Right cardiac atrium (tissue), 5 donors: ENCODE data around the gene BICC1. TPM values are rescaled to one million over a fixed set of nuclear protein-coding genes. Genes with fewer than 3 reads are reported as not detected.

ENCODE experiments used
- ATAC-seq, 2 donors: fragments of 200-7000 bp; cut with Tn5 transposase; one replicate each; pipeline versions ENCODE4 v1.8.0 to v1.9.1; 2020; ENCODE audit warnings: moderate library complexity in 2 of 2, mild to moderate bottlenecking in 1 of 2
- DNase-seq, 3 donors: peaks; one replicate each; pipeline ENCODE4 v3.0.0-alpha.2; 2020
- H3K27ac ChIP-seq: one replicate; pipeline ENCODE4 v1.5.1; 2013; ENCODE audit warnings: mild to moderate bottlenecking, low read length, control low read depth, moderate library complexity
- H3K27me3 ChIP-seq: one replicate; pipeline ENCODE4 v1.6.1; 2013; ENCODE audit not compliant: control insufficient read depth, insufficient read depth
- H3K4me1 ChIP-seq: one replicate; pipeline ENCODE4 v1.6.1; 2013; ENCODE audit warnings: low read length; ENCODE audit not compliant: control insufficient read depth, insufficient read depth
- H3K4me3 ChIP-seq: one replicate; pipeline ENCODE4 v1.5.1; 2013; ENCODE audit warnings: low read length, control low read depth
- H3K9me3 ChIP-seq: one replicate; pipeline ENCODE4 v1.6.1; 2013; ENCODE audit warnings: low read length; ENCODE audit not compliant: control insufficient read depth
- WGBS: extraction: QIAGEN DNeasy Blood & Tissue Kit; methylation state at CpG from one replicate; pipeline ENCODE4 v1.1.7; 2013; 5-methylcytosine and 5-hydroxymethylcytosine counted together
- intact Hi-C, 4 donors: fragments of 100-400 bp; cut with DNase I; formaldehyde crosslinking; loops; one replicate each; pipeline versions ENCODE4 v1.11.0 to v1.14.0; 2022 to 2023
- polyA plus RNA-seq: library from polyadenylated mRNA; stranded (reverse); fragments of 200-250 nt; gene quantifications from one replicate; pipeline ENCODE4 v1.2.3, GENCODE V29; 2013
- total RNA-seq, 4 donors: library from RNA; stranded (reverse); fragmentation: NEBNext Ultra II Directional; extraction: Animal tissue kit (Norgen Biotek cat#: 25700); gene quantifications; one replicate each; pipeline ENCODE4 v1.2.1, GENCODE V29; 2021
- donor health status: healthy with polysubstance abuse.
- donor health status: DM: no; HTN: yes; CAD: no.
- donor health status: DM: no; HTN: no; CAD: no.
- donor health status: DM: no; HTN: yes; CAD: no; lungs with severe emphysema.
- donor health status: DM: yes; HTN: yes; CAD: no.

Gene BICC1
- total and polyA plus RNA-seq, 5 donors: 5.2 to 15.9 (median 13.5) TPM

DNA sequence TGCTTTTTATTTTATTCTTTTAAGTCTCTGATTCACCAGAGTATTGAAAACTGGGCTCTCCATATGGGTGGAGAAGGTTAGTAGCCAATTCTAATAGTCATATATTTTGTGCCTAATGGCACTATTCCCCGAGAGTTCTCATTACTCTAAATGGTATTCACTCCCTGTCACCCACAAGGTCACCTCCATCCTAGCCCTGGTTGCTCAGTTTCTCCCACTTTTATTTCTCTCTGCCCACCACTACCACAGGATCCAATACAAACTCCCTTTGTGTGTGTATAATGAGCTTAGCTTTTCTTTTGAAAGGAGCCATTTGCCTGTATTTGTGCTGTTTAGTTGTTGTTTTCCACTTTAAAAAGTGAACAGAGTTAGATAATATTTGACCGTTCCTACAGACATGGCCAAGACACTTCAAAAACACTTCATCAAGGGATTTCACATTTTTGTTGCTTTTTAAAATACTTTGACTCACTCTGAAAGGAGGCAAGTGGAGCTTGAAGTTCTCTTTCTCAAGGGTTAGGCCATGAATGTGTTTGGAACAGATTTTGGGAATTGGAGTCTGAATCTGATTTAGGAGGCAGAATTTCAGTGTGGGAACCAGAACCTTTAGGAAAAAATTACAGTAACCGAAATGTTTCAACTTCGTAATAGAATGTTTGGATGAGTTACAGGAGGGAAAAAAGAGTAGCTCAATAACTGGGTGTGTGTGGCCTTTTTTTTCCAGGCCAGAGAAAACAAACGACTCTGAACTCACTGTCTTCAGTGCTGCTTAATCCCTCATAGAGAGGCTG lies 321.3 kb downstream of the BICC1 start:
- Histone ChIP-seq H3K27me3 (no peaks in the 10 kb centered on the region), H3K9me3 (no peaks in the 10 kb centered on the region), H3K27ac (peak overlapping the region; percentile 17), H3K4me1 (peaks cover 1% of the 10 kb centered on the region), H3K4me3 (no peak overlapping the region)
- intact Hi-C loops: no loop called here
- WGBS: 53% methylated on average over 5 of the region's 5 CpGs
- ATAC-seq (peak; percentile 59 to 71), DNase-seq (no peak)

DNA sequence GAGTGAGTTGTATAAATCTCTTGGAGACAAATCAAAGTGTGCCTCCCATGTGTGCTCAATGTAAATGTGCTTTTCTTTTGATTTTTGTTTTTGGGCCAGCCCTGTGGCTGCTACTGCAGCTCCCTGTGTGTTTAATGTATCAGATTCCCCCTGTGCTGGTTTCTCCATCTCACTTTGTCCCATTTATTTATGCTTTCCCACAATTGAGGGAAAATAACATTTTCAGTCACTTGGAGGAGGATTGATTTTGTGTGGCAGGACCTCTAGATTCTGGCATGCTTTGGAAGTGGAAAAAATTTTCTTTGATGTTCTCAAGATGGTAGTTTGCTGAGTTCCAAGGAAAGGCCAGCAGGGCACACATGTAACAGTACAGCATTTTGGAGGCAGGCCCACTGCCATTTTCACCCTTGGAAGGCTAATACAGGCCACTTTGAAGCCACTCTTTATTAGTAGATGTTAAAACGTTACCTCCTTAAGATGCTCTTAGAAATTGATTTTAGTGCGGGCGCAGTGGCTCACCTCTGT lies 323.6 kb downstream of the BICC1 start:
- ATAC-seq: no peak
- Histone ChIP-seq H3K9me3 (no peaks in the 10 kb centered on the region), H3K4me1 (peaks cover 1% of the 10 kb centered on the region), H3K27me3 (no peaks in the 10 kb centered on the region), H3K27ac (no peak overlapping the region), H3K4me3 (no peak overlapping the region)
- WGBS: 84% methylated on average over 3 of the region's 3 CpGs
- no peak for DNase-seq
- intact Hi-C loops: no loop called here

DNA sequence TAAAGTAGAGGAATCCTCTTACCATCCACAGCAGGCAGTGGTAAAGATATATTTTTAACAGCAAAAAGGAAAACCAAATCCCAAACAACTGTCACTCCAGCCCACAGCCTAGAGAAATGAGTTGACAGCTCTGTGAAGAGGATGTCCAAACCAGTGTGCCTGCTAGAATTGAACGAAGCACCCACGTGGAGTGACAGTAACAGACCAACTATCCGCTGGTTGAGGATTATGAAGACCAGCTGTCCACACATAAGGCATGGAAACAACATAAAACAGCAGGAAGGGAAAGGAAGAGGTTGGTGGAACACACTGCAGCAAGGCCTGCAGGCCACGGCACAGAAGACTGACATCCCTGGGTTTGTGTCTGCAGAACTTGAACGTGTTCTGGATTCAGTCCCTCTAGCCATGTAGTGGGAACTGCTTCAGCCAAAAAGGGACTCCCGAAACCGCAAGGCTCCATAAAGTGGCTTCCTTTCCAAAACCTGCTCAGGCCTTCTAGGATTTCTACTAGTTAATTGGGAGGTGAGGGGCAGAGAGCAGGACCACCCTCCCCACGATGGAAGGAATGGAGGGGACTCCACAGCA lies 324.4 kb downstream of the BICC1 start:
- no peak for DNase-seq
- intact Hi-C loops: no loop called here
- no peak for ATAC-seq
- Histone ChIP-seq H3K4me1 (peaks cover 1% of the 10 kb centered on the region), H3K4me3 (no peak overlapping the region), H3K27me3 (no peaks in the 10 kb centered on the region), H3K27ac (no peak overlapping the region), H3K9me3 (no peaks in the 10 kb centered on the region)
- WGBS: 76% methylated on average over 8 of the region's 8 CpGs

DNA sequence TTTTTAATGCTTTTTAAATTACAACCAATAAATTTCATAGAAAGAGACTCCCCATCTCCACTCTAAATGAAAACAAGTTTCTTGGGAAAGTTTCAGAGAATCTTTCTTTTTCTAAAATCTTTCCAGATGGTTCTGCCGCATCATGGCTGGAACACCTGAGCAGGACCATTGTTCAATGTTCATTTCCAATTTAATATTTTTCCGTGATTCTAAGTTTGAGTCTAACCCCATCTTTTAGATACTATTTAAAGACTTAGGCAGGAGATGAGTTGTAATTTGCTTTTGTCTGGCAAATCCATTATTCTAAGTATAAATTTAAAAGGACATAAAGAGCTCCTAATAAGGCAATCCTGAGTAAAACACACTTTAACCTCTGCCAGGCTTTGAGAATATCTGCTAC lies 325.2 kb downstream of the BICC1 start:
- H3K4me3 ChIP-seq: no peak overlapping the region
- intact Hi-C loops: no loop called here
- DNase-seq: no peak

DNA sequence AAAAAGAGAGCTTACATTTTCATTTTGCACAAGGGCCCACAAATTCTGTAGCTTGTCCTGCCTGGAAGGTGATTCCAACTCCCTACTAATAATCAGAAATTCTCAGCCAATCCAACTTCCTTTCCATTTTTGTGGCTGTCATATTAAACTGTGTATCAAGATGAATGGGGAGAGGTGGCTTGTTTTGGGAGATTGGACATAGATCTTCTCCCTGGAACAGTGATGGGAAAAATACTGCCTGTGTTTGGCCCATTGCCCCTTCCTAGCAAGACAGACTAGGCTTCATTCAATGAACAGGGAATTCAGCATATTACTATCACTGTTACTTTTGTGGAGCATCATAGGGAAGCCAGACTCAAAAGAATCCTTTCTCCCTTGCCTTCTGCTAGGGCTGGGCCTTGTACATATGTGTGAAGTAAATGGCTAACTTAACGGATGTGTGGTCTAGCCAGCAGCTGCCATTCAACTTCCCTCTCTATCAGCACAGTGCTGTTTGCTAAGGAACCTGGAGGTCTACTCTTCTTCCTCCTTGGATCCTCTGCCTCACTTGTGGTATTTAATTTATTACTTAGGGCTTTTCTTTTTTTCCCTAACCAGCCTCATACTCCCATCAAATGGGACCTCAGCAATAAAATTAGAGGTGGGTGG lies 326.0 kb downstream of the BICC1 start:
- intact Hi-C loops: no loop called here
- 67% methylated on average over 1 of the region's 1 CpG for WGBS

More for the DNA sequence above, 325.2 kb downstream of the BICC1 start:
- Histone ChIP-seq H3K27ac (no peak overlapping the region), H3K27me3 (no peaks in the 10 kb centered on the region), H3K9me3 (no peaks in the 10 kb centered on the region), H3K4me1 (peaks cover 1% of the 10 kb centered on the region)
- 72% methylated on average over 2 of the region's 2 CpGs for WGBS
- ATAC-seq: no peak

DNA sequence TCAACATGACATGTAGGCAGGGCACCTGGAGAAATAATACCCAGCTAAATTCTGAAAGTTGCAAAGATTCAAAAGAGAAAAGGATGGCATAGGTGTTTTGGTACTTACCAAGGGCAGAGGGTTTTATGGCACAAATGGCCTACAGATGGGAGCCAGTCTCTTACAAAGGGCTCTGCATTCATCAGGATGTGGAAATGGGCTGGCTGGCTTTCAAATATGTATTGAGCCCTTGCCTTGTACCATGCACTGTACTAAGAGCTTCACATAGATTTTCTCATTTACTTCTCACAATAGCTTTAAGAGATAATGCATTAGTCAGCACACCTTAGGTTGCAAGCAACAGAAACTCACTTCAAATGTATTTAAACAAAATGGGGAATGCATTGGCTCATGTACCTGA lies 327.1 kb downstream of the BICC1 start:
- DNase-seq (no peak), ATAC-seq (no peak)
- Histone ChIP-seq H3K4me3 (no peak overlapping the region), H3K4me1 (no peaks in the 10 kb centered on the region), H3K27ac (no peak overlapping the region), H3K9me3 (no peaks in the 10 kb centered on the region), H3K27me3 (no peaks in the 10 kb centered on the region)
- intact Hi-C loops: no loop called here

More for the DNA sequence above, 326.0 kb downstream of the BICC1 start:
- Histone ChIP-seq H3K4me3 (no peak overlapping the region), H3K9me3 (no peaks in the 10 kb centered on the region), H3K27me3 (no peaks in the 10 kb centered on the region), H3K4me1 (no peaks in the 10 kb centered on the region), H3K27ac (no peak overlapping the region)
- DNase-seq (no peak), ATAC-seq (no peak)

DNA sequence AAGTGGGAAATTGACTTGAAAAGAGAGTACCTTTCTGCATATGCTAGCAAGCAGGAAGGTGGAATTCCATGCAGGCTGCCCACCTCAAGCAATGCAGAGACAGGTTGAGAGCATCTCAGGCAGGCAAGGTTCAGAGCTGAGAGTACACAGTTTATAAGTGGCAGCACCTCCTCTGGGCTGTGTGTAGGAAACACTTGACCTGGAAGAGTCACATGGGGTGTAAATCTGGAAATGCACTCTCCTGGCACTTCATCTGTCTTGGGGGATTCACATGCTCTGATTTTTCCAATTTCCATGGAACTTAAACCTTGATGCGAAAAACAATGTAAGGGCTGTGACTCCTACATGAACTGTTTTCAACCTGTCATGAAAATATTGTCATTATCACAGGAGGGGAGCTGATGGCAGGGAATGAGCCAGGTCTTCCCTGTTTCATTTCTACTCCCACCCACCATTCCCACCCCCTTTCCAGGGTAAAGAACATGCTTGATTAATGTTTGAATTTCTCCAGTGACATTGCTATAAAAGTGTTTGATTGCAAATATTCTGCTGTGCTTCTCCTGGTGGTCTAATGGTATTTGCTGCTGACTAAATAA lies 328.3 kb downstream of the BICC1 start:
- 75% methylated on average over 1 of the region's 1 CpG for WGBS
- DNase-seq: no peak
- Histone ChIP-seq H3K27me3 (no peaks in the 10 kb centered on the region), H3K9me3 (no peaks in the 10 kb centered on the region), H3K27ac (no peak overlapping the region), H3K4me3 (no peak overlapping the region), H3K4me1 (no peaks in the 10 kb centered on the region)
- intact Hi-C loops: no loop called here
- ATAC-seq: no peak

DNA sequence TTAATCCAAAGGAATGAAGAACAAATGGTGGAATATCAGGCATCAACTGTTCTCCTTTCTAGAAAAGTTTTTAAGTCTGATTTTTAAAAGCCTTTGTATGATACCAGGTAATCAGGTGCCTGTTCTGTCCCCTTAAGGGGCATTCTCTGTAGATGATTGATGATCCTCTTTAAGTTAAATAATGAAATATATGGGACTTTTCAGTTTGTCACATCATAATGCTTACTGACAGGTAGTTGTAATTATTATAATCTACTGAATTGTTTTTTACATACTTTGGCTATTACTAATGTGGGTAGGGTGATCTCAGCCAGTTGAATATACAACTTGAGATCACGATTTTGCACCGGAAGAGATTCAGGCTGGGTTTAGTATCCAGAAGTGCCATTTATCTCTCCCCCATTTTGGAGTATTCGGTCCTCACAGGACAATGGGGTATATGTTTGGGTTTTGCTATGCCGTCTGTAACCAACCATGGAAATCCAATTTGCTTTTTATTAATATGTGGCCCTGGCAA lies 330.2 kb downstream of the BICC1 start:
- WGBS: 89% methylated on average over 4 of the region's 4 CpGs
- Histone ChIP-seq H3K27me3 (no peaks in the 10 kb centered on the region), H3K4me1 (no peaks in the 10 kb centered on the region), H3K9me3 (no peaks in the 10 kb centered on the region), H3K27ac (no peak overlapping the region), H3K4me3 (no peak overlapping the region)
- no peak for DNase-seq
- intact Hi-C loops: no loop called here
- no peak for ATAC-seq

DNA sequence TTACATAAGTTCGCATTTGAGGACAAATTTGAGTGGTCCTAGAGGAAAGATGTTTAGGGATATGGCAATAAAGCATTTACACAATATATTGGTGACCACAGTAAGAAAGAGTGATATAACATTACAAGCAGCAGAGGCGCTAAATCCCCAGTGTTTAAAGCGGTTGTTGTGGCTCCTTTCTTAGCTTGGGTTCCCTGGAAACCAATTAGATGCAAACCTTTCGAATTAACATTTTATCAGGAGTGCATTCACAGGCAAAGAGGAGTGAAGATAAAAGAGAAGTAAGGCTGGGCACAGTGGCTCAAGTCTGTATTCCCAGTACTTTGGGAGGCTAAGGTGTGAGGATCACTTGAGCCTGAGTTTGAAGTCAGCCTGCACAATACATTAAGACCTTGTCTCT lies 331.1 kb downstream of the BICC1 start:
- Histone ChIP-seq H3K9me3 (no peaks in the 10 kb centered on the region), H3K27me3 (no peaks in the 10 kb centered on the region), H3K27ac (no peak overlapping the region), H3K4me3 (no peak overlapping the region), H3K4me1 (no peaks in the 10 kb centered on the region)
- 86% methylated on average over 4 of the region's 4 CpGs for WGBS
- intact Hi-C loops: no loop called here
- ATAC-seq: no peak
- DNase-seq: no peak

DNA sequence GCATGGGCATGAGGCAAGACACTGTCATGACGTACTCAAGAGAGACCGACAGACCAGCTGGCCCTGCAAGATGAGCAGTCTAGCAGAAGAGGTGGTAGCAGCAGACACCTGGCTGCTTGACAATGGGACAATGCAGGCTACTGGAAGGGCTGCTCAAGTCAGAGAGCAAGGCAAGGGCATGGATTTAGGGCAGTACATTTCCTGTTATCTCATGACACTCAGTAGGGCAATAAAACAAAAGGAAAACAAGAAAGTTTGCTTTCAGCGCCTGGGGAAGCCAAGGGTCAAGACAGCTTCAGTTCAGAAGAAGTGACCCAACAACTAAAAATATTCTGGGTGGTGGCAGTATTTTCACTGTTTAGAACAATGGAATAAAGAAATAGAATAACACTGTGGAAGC lies 332.0 kb downstream of the BICC1 start:
- no peaks in the 10 kb centered on the region for H3K27me3 ChIP-seq
- no peak for ATAC-seq
- no peaks in the 10 kb centered on the region for H3K4me1 ChIP-seq
- H3K9me3 ChIP-seq: no peaks in the 10 kb centered on the region
- intact Hi-C loops: no loop called here
- WGBS: 85% methylated on average over 3 of the region's 3 CpGs
- no peak overlapping the region for H3K27ac ChIP-seq
- no peak overlapping the region for H3K4me3 ChIP-seq
- DNase-seq: no peak

DNA sequence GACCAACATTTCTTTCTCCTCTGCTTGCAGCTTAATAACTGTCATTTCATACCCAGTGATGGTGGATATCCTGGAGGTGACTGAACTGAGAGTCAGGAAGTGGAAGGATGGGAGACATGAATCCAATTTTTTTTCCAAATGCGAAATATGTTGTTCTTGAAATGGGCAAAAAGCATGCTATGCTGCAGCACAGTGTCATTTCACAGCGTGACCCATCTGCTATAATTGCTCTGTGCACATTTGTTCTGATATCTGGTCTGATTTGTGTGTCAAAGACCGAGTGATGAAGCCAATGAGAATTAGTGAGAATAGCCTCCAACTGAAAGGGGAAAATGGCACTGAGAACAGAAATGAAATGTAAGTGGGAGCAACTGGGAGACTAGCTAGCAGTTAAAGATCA lies 334.2 kb downstream of the BICC1 start:
- ATAC-seq: no peak

More for the DNA sequence above, 334.2 kb downstream of the BICC1 start:
- Histone ChIP-seq H3K4me1 (no peaks in the 10 kb centered on the region), H3K27ac (no peak overlapping the region), H3K27me3 (no peaks in the 10 kb centered on the region), H3K9me3 (no peaks in the 10 kb centered on the region), H3K4me3 (no peak overlapping the region)
- intact Hi-C loops: no loop called here
- no peak for DNase-seq
- 83% methylated on average over 3 of the region's 3 CpGs for WGBS
